Spleen (tissue), 7 donors: ENCODE results near the gene CRMP1.

ENCODE experiments used
- CTCF ChIP-seq, 11 experiments: fragments of 200-600 bp in 7 of 11; fragments of 450-650 bp in 4 of 11; sonication (generic) in 4 of 11; IDR thresholded peaks in 8 of 11; conservative IDR thresholded peaks in 3 of 11; 1 replicate in 7 of 11; 2 replicates in 4 of 11; pipeline versions ENCODE4 v1.4.0 to v1.8.0; 2016 to 2021; ENCODE audit warnings: antibody characterized with exemption in 11 of 11, inconsistent platforms in 4 of 11, mild to moderate bottlenecking in 1 of 11
- POLR2A ChIP-seq, 3 donors: fragments of 450-650 bp; IDR thresholded peaks; one replicate each; pipeline ENCODE4 v1.5.1; 2017; ENCODE audit warnings: antibody characterized with exemption in 3 of 3, mild to moderate bottlenecking in 1 of 3
- donor health status: DM: no; HTN: no; CAD: no; lungs with moderate emphysema.
- donor health status: DM: no; HTN: no; CAD: no.
- donor health status: DM: no; HTN: no; CAD: no.

- TF ChIP-seq CTCF (IDR thresholded peaks at IDR 0.05 in 8 of 11, conservative IDR thresholded peaks at IDR 0.05 in 3 of 11) = no peak
- TF ChIP-seq POLR2A (IDR thresholded peaks at IDR 0.05) = no peak
Observed at GRCh38 chr4:5852523-5853202, 40.2 kb downstream of the CRMP1 start.
